NT2/D1 (cell line): ENCODE results near the gene SPOCD1.

Experiments used
- SUZ12 ChIP-seq: IDR thresholded peaks from 2 replicates; pipeline ENCODE4 v1.6.1; 2011; ENCODE audit not compliant: insufficient read length, insufficient read depth; ENCODE audit errors: extremely low read depth
- YY1 ChIP-seq: IDR thresholded peaks from 2 replicates; pipeline ENCODE4 v1.6.1; 2011; ENCODE audit not compliant: insufficient read length, insufficient read depth
- ZNF274 ChIP-seq: IDR thresholded peaks from 2 replicates; pipeline ENCODE4 v1.6.1; 2011; ENCODE audit warnings: mild to moderate bottlenecking, low read depth, low read length

- no peak for TF ChIP-seq SUZ12
- TF ChIP-seq YY1, result no peak
- no peak for TF ChIP-seq ZNF274
Measured at GRCh38 chr1:31780632-31781031, 35.2 kb downstream of the SPOCD1 start.
